ENCODE measurements around the gene SDHD.

GRCh38 chr11:112051768-112052167 lies 34.9 kb upstream of the SDHD start:
- TF ChIP-seq EP300 (IDR thresholded peaks at IDR 0.05) (no peak), POLR2A (IDR thresholded peaks at IDR 0.05) (no peak)
